ENCODE data around the gene SKOR2.
"Not testable (repeated sequence)": the region's sequence is repeated elsewhere in the genome, so short reads cannot be mapped to it uniquely, and the experiment has no call there.

Gene SKOR2

DNA sequence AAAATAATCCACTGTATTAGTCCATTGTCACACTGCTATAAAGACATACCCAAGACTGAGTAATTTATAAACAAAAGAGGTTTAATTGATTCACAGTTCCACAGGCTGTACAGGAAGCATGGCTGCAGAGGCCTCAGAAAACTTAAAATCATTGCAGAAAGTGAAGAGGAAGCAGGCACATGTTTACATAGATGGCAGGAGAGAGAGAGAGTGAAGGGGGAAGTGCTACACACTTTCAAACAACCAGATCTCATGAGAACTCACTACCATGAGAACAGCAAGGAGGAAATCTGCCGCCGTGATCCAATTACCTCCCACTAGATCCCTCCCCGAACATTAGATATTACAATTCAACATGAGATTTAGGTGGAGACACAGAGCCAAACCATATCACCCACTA, 55.5 kb downstream of the SKOR2 start:
- not testable (repeated sequence) for DNase-seq

DNA sequence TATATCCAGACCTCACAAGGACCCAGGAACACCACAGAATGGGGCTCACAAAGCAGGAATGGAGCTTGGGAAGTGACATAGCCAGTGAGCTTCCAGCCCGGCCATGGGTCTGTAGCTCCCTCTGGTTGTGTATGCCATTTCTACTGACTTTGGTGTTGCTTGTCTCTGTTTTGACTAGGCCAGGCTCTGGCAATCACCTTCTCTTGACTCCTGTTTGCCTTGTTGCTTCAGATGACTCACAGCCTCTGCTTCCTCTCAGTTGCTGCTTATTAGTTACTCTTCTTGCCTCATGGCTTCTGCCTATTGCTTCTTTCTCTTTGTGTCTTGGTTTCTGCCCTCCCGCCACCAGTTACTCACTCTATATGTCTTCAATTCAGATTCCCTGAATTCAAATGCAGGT, 59.5 kb downstream of the SKOR2 start:
- no peak for DNase-seq

DNA sequence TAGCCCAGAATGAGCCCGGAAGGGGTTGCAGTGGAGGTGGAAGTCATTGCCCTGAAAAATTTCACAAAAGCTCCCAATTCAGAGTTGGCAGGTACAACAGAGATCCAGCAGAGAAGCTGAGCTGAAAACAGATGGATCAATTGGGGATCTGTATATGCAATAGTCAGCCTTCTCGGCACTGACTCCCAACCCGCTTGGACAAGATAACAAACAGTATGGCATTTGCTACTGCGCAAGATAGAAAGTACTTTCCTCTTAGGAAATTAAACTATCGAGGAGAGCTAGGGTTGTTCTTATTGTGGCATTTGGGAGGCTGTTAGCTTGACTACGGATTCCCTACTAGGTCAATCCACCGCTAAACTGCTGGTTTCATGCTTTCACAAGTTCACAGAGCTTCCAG, 63.7 kb downstream of the SKOR2 start:
- DNase-seq, result no peak

DNA sequence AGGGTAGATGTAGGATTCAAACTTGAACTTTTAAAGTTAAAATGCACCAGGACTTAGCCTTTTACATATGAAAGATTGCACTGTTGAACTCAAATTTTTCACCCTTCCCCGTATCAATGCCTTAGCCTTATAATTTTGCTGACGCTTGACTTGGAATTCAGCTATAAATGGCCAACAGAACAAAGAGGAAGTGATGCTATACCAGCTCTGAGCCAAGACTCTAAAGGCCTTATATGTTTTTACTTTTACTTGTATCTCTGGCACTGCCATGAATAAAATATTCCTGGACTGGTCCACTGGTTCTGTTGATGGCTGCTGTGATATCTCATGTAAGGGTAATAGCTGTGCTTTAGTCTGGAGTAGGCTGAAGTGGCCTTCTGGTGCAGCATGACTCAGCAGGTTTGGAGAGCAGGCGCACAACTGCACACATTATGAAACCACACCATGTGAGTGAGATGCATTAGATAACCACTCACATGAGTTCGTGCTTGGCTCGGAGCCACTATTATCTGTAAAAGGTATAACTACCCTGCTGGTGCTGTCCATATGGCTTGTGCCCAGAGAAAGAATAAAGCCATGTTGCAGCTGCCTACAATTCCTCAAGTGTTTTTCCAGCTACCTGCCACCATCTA, 66.9 kb downstream of the SKOR2 start:
- no peak for DNase-seq

DNA sequence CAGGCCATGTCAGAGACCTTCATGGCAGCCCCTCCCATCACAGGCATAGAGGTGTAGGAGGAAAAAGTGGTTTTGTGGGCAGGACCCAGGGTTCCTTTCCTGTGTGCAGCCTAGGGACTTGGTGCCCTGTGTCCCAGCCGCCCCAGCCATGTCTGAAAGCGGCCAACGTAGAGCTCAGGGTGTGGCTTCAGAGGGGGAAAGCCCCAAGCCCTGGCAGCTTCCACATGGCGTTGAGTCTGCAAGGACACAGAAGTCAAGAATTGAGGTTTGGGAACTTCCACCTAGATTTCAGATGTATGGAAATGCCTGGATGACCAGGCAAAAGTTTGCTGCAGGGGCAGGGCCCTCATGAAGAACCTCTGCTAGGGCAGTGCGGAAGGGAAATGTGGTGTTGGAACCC, 69.3 kb downstream of the SKOR2 start:
- not testable (repeated sequence) for DNase-seq

DNA sequence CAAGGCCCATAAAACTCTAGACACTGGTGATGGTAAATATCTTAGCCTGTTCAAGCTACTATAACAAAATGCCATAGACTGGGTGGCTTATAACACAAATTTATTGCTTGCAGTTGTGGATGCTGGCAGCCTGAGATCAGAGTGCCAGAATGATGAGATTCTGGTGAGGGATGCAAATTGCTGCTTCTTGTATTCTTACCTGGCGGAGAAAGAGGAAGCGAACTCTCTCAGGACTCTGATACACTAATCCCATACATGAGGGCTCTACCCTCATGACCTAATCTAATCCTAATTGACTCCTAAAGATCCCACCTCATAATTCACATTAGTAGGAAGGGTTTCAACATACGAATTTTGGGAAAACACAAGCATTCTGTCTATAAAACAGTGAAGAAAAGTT, 70.7 kb downstream of the SKOR2 start:
- no peak for DNase-seq

DNA sequence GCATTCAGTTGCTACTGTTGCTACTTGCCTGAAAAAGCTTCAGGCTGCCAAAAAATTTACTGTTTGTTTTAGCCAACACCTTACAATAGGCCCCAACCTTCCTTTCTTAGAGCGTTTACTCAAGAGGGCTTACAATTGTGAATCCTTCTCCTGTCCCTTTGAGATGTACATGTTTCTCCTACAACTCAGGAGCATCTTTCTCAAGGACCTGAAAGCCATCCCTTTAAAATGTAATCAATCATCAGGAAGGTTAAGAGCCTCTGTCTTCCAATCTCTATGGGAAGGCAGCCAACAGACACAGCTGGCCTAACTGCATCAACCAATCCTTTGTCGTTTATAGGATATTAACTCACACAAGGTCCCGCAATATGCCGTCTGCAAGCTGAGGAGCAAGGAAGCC, 71.9 kb downstream of the SKOR2 start:
- DNase-seq, result no peak

DNA sequence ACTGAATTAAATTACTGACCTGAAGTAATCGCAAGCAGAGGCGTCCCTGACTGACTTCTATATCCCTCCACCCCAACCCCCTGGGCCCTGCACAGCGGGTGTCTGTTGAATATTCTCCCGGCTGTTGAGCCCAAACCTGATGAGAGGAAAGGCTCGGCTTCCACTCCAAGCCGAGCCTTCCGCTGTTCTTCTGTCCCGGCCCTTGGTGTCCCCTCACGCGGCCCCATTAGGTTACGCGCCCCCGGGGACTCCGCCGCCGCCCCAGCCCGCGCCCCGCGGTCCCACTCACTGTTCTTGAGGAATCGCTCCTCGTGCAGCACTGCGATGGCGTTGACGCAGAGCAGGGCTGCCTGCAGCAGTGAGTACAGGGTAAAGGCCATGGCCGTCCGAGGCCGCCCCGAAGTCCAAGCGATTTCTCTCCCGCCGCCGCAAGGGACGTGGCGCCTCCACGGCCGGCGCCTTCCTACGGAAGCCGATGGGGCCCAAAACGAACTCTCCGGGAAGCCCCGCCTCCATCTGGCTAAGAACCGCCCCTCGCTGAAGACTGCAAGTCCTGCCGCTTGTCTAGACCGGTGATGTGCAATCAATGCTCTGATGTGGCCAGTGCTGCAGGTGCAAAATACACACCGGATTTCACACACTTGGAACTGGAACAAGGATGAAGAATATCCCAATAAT, 75.4 kb downstream of the SKOR2 start, which contains the start of gene IER3IP1:
Gene IER3IP1, minus strand, starts transcription at position 467 of the 678 bp plus-strand sequence. Its CDS starts 87 bp downstream, at position 380.
- peak; percentile 91 for DNase-seq

DNA sequence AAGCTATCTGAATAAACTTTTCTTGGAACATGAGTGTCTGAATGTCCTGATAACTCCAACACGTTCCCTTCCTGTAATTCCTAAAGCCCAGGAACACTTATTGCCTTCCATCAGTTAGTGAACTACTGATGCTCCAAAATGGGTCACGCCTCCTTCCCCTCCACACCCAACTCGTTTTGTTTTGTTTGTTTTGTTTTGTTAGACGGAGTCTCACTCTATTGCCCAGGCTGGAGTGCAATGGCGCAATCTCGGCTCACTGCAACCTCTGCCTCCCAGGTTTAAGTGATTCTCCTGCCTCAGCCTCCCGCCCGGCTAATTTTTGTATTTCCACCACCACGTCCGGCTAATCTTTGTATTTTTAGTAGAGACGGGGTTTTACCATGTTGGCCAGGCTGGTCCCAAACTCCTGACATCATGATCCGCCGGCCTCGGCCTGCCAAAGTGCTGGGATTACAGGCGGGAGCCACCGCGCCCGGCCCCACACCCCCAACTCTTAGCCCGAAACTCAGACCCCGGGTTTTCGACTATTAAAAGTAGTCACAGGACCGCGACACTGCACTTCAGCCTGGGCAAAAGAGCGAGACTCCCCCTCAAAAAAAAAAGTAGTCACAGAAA, 76.1 kb downstream of the SKOR2 start:
- no peak for DNase-seq

DNA sequence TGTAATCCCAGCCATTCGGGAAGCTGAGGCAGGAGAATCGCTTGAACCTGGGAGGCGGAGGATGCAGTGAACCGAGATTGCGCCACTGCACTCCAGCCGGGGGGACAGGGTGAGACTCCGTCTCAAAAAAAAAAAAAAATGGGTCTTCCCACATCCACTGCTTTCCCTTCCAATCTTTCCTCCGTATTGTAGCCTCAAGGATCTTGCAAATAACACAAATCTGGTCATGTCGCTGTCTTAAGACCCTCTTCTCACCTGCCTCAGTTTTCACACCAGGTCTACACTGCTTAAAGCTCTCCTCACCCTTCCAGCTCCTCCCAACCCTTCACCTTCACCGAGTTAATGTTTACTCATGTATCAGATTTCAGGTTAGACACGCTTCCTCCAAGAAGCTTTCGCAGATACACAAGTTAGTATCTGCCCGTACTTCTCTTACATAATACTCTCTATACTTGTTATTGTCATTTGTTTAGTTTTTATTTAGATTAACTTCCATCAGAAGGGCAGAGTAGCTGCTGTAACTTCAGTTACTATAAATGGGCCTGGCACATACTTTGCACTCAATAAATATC, 76.8 kb downstream of the SKOR2 start:
- DNase-seq, result no peak

DNA sequence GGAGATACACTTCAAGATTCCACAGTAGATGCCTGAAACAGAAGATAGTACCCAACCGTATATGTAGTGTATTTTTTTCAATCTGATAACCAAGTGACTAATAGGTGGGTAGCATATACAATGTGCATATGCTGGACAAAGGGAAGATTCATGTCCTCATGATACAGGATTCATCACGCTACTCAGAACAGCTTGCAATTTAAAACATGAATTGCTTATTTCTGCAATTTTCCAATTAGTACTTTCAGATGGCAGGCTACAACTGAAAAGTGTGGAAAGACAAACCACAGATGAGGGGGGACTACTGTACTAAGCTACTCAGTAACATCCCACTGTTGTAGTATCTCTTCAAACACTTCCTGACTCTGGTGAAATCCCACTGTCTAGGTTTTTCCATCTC, 79.0 kb downstream of the SKOR2 start:
- no peak for DNase-seq

DNA sequence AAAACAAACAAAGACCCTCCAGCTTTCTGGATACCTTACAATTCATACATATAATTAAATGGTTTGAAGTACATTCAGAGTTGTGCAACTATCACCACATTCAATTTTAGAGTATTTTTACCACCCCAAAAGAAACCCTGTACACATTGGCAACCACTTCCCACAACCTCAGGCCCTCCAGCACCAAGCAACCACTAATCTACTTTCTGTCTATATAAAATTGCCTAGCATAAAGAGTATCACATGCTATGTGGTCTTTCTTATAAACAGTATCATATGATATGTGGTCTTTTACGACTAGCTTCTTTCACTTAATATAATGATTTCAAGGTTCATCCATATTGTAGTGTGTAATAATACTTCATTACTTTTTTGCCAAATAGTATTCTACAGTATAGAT, 82.5 kb downstream of the SKOR2 start:
- no peak for DNase-seq

DNA sequence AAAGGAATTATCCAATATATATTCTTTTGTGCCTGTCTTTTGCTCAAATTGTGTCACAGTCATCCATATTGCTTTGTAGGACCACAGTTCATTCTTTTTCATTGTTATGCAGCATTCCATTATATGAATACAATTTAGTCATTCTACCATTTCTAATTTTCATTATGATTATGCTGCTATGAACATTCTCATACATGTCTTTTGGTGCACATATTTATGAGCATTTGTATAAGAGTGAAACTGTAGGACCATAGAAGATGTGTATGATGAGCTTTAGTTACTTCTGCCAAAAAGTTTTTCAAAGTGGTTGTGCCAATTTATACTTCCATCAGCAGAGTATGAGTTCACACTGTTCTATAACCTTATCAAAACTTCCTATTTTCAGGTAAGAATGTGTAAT, 83.0 kb downstream of the SKOR2 start:
- DNase-seq, result no peak

DNA sequence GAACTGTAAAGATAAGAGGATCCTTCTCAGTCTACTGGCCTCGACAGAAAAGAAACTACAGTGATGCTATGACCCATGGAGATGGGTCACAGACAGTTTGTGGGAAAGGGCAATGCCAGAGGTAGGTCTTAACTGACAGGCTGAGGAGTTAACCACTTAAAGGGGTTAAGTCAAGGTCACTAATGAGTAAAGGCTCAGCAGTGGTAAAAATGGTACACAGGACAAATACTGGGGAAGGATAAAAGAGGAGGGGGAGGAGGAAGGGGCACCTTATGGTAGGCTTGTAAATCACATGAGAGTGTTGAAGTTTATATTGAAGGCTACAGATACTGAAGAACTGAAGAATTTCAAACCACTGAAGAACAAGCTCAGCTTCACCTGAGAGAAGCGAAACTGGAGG, 85.2 kb downstream of the SKOR2 start:
- DNase-seq, result no peak

DNA sequence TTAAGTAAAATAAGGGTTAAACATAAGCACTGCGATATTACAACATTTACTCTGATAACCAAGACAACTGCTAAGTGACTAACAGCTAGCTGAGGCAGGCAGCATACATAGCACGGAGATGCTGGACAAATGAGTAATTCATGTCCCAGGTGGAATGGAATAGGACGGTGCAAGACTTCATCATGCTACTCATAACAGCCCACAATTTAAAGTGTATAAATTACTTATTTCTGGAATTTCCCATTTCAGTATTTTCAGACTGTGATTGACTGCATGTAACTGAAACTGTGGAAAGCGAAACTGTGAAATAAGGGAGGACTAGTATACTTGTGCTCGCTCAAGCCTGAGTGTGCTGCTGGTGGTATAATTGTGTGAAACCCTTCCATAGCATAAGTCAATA, 88.2 kb downstream of the SKOR2 start:
- DNase-seq, result no peak

DNA sequence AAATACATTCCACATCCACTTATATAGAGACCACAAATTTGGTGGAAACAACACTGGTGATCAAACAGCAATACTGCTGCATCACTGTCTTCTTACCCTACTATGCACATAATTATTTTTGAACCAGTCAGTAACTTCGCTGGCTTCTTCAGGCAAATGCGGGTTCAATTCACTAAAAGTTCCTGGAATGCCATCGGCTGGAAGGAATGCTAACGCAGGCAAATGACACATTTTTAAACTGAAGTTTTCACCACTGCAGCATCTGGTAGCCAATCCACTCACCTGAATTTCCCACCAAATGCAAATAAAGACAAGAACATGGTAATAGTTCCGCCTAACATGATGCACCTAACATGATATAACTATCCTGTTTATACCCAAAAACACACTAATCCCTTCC, 91.2 kb downstream of the SKOR2 start:
- DNase-seq, result no peak

DNA sequence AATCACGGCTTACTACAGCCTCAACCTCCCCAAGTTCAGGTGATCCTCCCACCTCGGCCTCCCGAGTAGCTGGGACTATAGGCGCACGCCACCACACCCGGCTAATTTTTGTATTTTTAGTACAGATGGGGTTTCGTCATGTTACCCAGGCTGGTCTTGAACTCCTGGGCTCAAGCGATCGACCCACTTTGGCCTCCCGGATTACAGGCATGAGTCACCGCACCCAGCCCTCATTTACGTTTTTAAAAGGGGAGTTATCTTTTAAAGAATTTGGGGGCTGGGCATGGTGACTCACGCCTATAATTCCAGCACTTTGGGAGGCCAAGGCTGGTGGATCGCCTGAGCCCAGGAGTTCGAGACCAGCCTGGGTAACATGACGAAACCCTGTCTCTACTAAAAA, 93.1 kb downstream of the SKOR2 start:
- DNase-seq, result not testable (repeated sequence)
